Measurements from ENCODE around the gene TIE1. TPM values are rescaled to one million over a fixed set of nuclear protein-coding genes. Genes with fewer than 3 reads are reported as not detected.

Gene TIE1
- total and polyA plus RNA-seq, 2 experiments from 2014 or later = 0.21 TPM; not detected in 1

GRCh38 chr1:43265431-43265830, 35.4 kb upstream of the TIE1 start:
- in situ Hi-C loops (cut with MboI) = no loop called here
- WGBS, 2 experiments (ENCODE audit: low coverage in 1 of 2, low lambda C conversion rate in 2 of 2, missing lambda C conversion rate in 2 of 2) = 45 to 58% methylated on average over 4 of the region's 4 CpGs

GRCh38 chr1:43266881-43267280, 33.9 kb upstream of the TIE1 start:
- 81 to 100% methylated on average over 1 of the region's 1 CpG for WGBS, 2 experiments (ENCODE audit: low coverage in 1 of 2, low lambda C conversion rate in 2 of 2, missing lambda C conversion rate in 2 of 2)
- Histone ChIP-seq H3K27ac (no peak overlapping the region), H3K27me3 (replicated peaks; ENCODE audit: insufficient read depth) (no peaks in the 10 kb centered on the region; the same call in 1 of the 2 replicates), H3K9me3 (ENCODE audit: low read depth) (no peaks in the 10 kb centered on the region), H3K4me2 (ENCODE audit: unreplicated experiment) (no peak overlapping the region), H3K9me2 (ENCODE audit: insufficient read depth) (no peaks in the 10 kb centered on the region), H3F3A (ENCODE audit: insufficient read depth) (no peaks in the 10 kb centered on the region), H3K9ac (no peak overlapping the region), H4K20me1 (ENCODE audit: insufficient read depth) (no peaks in the 10 kb centered on the region), H3K4me3 (no peak overlapping the region), H3K4me1 (ENCODE audit: insufficient read depth) (no peaks in the 10 kb centered on the region), H2AFZ (no peak overlapping the region), H3K79me2 (ENCODE audit: insufficient read depth) (no peaks in the 10 kb centered on the region), H3K36me3 (ENCODE audit: low read depth) (no peaks in the 10 kb centered on the region)
- no peak for TF ChIP-seq EZH2 (IDR thresholded peaks at IDR 0.05; ENCODE audit: insufficient read depth, poor library complexity, severe bottlenecking)
- no peak for TF ChIP-seq EZH2phosphoT487 (IDR thresholded peaks at IDR 0.05; ENCODE audit: insufficient read depth, low read depth)
- DNase-seq = no peak
- in situ Hi-C loops (cut with MboI) = no loop called here

More at GRCh38 chr1:43265431-43265830, 35.4 kb upstream of the TIE1 start:
- Histone ChIP-seq H3K79me2 (ENCODE audit: insufficient read depth) (no peaks in the 10 kb centered on the region), H3K27ac (no peak overlapping the region), H3K9me2 (ENCODE audit: insufficient read depth) (no peaks in the 10 kb centered on the region), H3F3A (ENCODE audit: insufficient read depth) (no peaks in the 10 kb centered on the region), H4K20me1 (ENCODE audit: insufficient read depth) (no peaks in the 10 kb centered on the region), H3K27me3 (replicated peaks; ENCODE audit: insufficient read depth) (no peaks in the 10 kb centered on the region; the same call in 1 of the 2 replicates), H3K9me3 (ENCODE audit: low read depth) (no peaks in the 10 kb centered on the region), H3K4me3 (no peak overlapping the region), H3K4me1 (ENCODE audit: insufficient read depth) (no peaks in the 10 kb centered on the region), H3K36me3 (ENCODE audit: low read depth) (no peaks in the 10 kb centered on the region), H3K9ac (no peak overlapping the region), H3K4me2 (ENCODE audit: unreplicated experiment) (no peak overlapping the region), H2AFZ (no peak overlapping the region)
- TF ChIP-seq EZH2 (IDR thresholded peaks at IDR 0.05; ENCODE audit: insufficient read depth, poor library complexity, severe bottlenecking) = no peak
- no peak for TF ChIP-seq EZH2phosphoT487 (IDR thresholded peaks at IDR 0.05; ENCODE audit: insufficient read depth, low read depth)
- DNase-seq = no peak

GRCh38 chr1:43267291-43267805, 33.4 kb upstream of the TIE1 start:
- H3K4me2 ChIP-seq (ENCODE audit: unreplicated experiment) = no peak overlapping the region
- no peaks in the 10 kb centered on the region for H3K36me3 ChIP-seq (ENCODE audit: low read depth)
- H3F3A ChIP-seq (ENCODE audit: insufficient read depth) = no peaks in the 10 kb centered on the region
- H3K4me3 ChIP-seq = no peak overlapping the region
- H3K27me3 ChIP-seq (replicated peaks; ENCODE audit: insufficient read depth) = no peaks in the 10 kb centered on the region; the same call in 1 of the 2 replicates
- H3K9me3 ChIP-seq (ENCODE audit: low read depth) = no peaks in the 10 kb centered on the region
- H3K9me2 ChIP-seq (ENCODE audit: insufficient read depth) = no peaks in the 10 kb centered on the region
- no peaks in the 10 kb centered on the region for H4K20me1 ChIP-seq (ENCODE audit: insufficient read depth)
- 71 to 75% methylated on average over 9 of the region's 9 CpGs for WGBS, 2 experiments (ENCODE audit: low coverage in 1 of 2, low lambda C conversion rate in 2 of 2, missing lambda C conversion rate in 2 of 2)
- TF ChIP-seq EZH2 (IDR thresholded peaks at IDR 0.05; ENCODE audit: insufficient read depth, poor library complexity, severe bottlenecking) (no peak), EZH2phosphoT487 (IDR thresholded peaks at IDR 0.05; ENCODE audit: insufficient read depth, low read depth) (no peak)
- H3K9ac ChIP-seq = no peak overlapping the region
- H3K79me2 ChIP-seq (ENCODE audit: insufficient read depth) = no peaks in the 10 kb centered on the region
- in situ Hi-C loops (cut with MboI) = no loop called here
- H3K4me1 ChIP-seq (ENCODE audit: insufficient read depth) = no peaks in the 10 kb centered on the region
- no peak overlapping the region for H3K27ac ChIP-seq
- DNase-seq = peak; percentile 77
- H2AFZ ChIP-seq = no peak overlapping the region

GRCh38 chr1:43267818-43268425, 32.9 kb upstream of the TIE1 start:
- no peak overlapping the region for H3K9ac ChIP-seq
- no peaks in the 10 kb centered on the region for H3K79me2 ChIP-seq (ENCODE audit: insufficient read depth)
- H3K4me1 ChIP-seq (ENCODE audit: insufficient read depth) = no peaks in the 10 kb centered on the region
- no peaks in the 10 kb centered on the region for H3K9me2 ChIP-seq (ENCODE audit: insufficient read depth)
- DNase-seq = no peak
- H3K36me3 ChIP-seq (ENCODE audit: low read depth) = no peaks in the 10 kb centered on the region
- H3K9me3 ChIP-seq (ENCODE audit: low read depth) = no peaks in the 10 kb centered on the region
- TF ChIP-seq EZH2phosphoT487 (IDR thresholded peaks at IDR 0.05; ENCODE audit: insufficient read depth, low read depth) = no peak
- TF ChIP-seq EZH2 (IDR thresholded peaks at IDR 0.05; ENCODE audit: insufficient read depth, poor library complexity, severe bottlenecking) = no peak
- in situ Hi-C loops (cut with MboI) = no loop called here
- 75 to 80% methylated on average over 3 of the region's 3 CpGs for whole genome bisulfite sequencing, 2 experiments (ENCODE audit: low coverage in 1 of 2, low lambda C conversion rate in 2 of 2, missing lambda C conversion rate in 2 of 2)
- H3K27ac ChIP-seq = no peak overlapping the region
- H3F3A ChIP-seq (ENCODE audit: insufficient read depth) = no peaks in the 10 kb centered on the region
- no peaks in the 10 kb centered on the region; the same call in 1 of the 2 replicates for H3K27me3 ChIP-seq (replicated peaks; ENCODE audit: insufficient read depth)
- no peaks in the 10 kb centered on the region for H4K20me1 ChIP-seq (ENCODE audit: insufficient read depth)
- H2AFZ ChIP-seq = no peak overlapping the region
- no peak overlapping the region for H3K4me2 ChIP-seq (ENCODE audit: unreplicated experiment)
- no peak overlapping the region for H3K4me3 ChIP-seq
